ENCODE data around the gene GMNN. TPM values are rescaled to one million over a fixed set of nuclear protein-coding genes. Genes with fewer than 3 reads are reported as not detected.

The GMNN gene
- total RNA-seq, 4 donors from 2014 or later, result 4.5 to 13.4 (median 10.3) TPM

- no peak for TF ChIP-seq CTCF (IDR thresholded peaks at IDR 0.05; ENCODE audit: low read depth)
Observed at GRCh38 chr6:24759718-24760117, 15.0 kb upstream of the GMNN start.

DNA sequence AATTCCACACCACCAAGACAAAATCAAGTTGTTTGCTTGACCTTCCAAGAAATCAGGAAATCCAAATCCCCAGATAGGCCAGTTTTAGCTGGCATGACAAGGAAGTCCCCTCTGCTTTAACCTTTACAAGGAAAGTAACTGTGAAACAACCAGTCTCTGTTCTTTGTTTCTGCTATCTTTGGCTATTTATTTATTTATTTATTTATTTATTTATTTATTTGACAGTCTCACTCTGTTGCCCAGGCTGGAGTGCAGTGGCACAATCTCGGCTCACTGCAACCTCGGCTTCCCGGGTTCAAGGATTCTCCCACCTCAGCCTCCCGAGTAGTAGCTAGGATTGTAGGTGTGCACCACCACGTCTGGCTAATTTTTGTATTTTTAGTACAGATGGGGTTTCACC, 14.5 kb upstream of the GMNN start:
- TF ChIP-seq CTCF (IDR thresholded peaks at IDR 0.05; ENCODE audit: low read depth), result no peak

- no peak for TF ChIP-seq CTCF (IDR thresholded peaks at IDR 0.05; ENCODE audit: low read depth)
Observed at GRCh38 chr6:24761193-24761835, 13.4 kb upstream of the GMNN start.

DNA sequence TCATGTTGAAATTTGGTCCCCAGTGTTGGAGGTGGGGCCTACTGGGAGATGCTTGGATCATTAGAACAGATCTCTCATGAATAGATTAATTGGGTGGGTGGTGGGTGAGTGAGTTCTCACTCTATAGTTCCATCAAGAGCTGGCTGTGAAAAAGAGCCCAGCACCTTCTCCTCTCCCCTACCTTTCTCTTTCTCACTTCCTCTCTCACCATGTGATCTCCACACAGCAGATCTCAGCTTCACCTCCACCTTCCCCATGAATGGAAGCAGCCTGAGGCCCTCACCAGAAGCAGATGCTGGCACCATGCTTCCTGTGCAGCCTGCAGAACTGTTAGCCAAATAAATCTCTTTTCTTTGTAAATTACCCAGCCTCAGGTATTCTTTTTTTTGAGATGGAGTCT, 12.9 kb upstream of the GMNN start:
- TF ChIP-seq CTCF (IDR thresholded peaks at IDR 0.05; ENCODE audit: low read depth), result no peak

GRCh38 chr6:24763578-24763977, 11.2 kb upstream of the GMNN start:
- no peak for TF ChIP-seq CTCF (IDR thresholded peaks at IDR 0.05; ENCODE audit: low read depth)

- TF ChIP-seq CTCF (IDR thresholded peaks at IDR 0.05; ENCODE audit: low read depth), result no peak
Observed at GRCh38 chr6:24766680-24767462, 7.9 kb upstream of the GMNN start.

GRCh38 chr6:24768361-24768760, 6.4 kb upstream of the GMNN start:
- no peak for TF ChIP-seq CTCF (IDR thresholded peaks at IDR 0.05; ENCODE audit: low read depth)

All from subcutaneous adipose tissue (tissue), 4 donors.